Body of pancreas (tissue), 4 donors: ENCODE measurements around the gene RAB10. TPM values are rescaled to one million over a fixed set of nuclear protein-coding genes. Genes with fewer than 3 reads are reported as not detected.

Experiments used
- ATAC-seq: fragments of 150-250 bp; one replicate; pipeline ENCODE4 v1.9.1; 2016
- DNase-seq, 4 donors: peaks; one replicate each; pipeline ENCODE4 v3.0.0-alpha.2; 2019
- H3K27ac ChIP-seq, 4 donors: fragments of 200-600 bp; sonication (generic); 1 replicate in 3 of 4; 2 replicates in 1 of 4; pipeline versions ENCODE4 v1.5.1 to v1.6.1; 2016 to 2019; ENCODE audit warnings: mild to moderate bottlenecking in 1 of 4, mixed read lengths in 1 of 4, moderate library complexity in 1 of 4
- H3K27me3 ChIP-seq, 2 donors: fragments of 200-600 bp; sonication (generic); one replicate each; pipeline ENCODE4 v1.6.0; 2016; ENCODE audit warnings: mild to moderate bottlenecking in 1 of 2
- H3K36me3 ChIP-seq, 2 donors: fragments of 200-600 bp; sonication (generic); replicated peaks in 1 of 2; 2 replicates each; pipeline ENCODE4 v1.5.1; 2016; ENCODE audit warnings: low read depth in 2 of 2; ENCODE audit not compliant: insufficient read depth in 1 of 2
- H3K4me1 ChIP-seq: fragments of 200-600 bp; sonication (generic); one replicate; pipeline ENCODE4 v1.6.0; 2016
- H3K4me3 ChIP-seq, 2 donors: fragments of 200-600 bp; sonication (generic); 1 replicate in 1 of 2; 2 replicates in 1 of 2; pipeline ENCODE4 v1.5.1; 2016 to 2019
- H3K9me3 ChIP-seq, 3 donors: fragments of 200-600 bp; sonication (generic); 1 replicate in 2 of 3; 2 replicates in 1 of 3; pipeline ENCODE4 v1.5.1; 2016
- CTCF ChIP-seq, 7 experiments: fragments of 450-650 bp in 4 of 7; fragments of 200-600 bp in 3 of 7; sonication (generic) in 3 of 7; IDR thresholded peaks; one replicate each; pipeline ENCODE4 v1.5.1; 2016 to 2019; ENCODE audit warnings: antibody characterized with exemption in 7 of 7
- POLR2A ChIP-seq, 3 donors: fragments of 450-650 bp; IDR thresholded peaks; one replicate each; pipeline ENCODE4 v1.6.1; 2016; ENCODE audit warnings: antibody characterized with exemption in 3 of 3, mild to moderate bottlenecking in 2 of 3
- WGBS, 2 donors: methylation state at CpG; one replicate each; pipeline ENCODE4 v1.1.5; 2017; 5-methylcytosine and 5-hydroxymethylcytosine counted together
- intact Hi-C: fragments of 100-400 bp; cut with DNase I; formaldehyde crosslinking; loops from one replicate; pipeline ENCODE4 v1.15.1; 2023
- total RNA-seq, 2 donors: library from RNA; depleted of rRNA; stranded (reverse); fragments of >200 nt; gene quantifications; one replicate each; pipeline ENCODE4 v1.1.0, GENCODE V29; 2016

RAB10 gene
- total RNA-seq, 2 donors from 2014 or later = 41.5 to 115 TPM

- H3K9me3 ChIP-seq = no peaks in the 10 kb centered on the region
- ATAC-seq (no peak), DNase-seq (no peak)
- no peaks in the 10 kb centered on the region for H3K36me3 ChIP-seq
- H3K27me3 ChIP-seq = no peaks in the 10 kb centered on the region
- 96 to 100% methylated on average over 1 of the region's 1 CpG for WGBS, 2 donors
- H3K4me1 ChIP-seq = peaks cover 15% of the 10 kb centered on the region
- H3K27ac ChIP-seq = no peak overlapping the region
- no peak for TF ChIP-seq CTCF (IDR thresholded peaks at IDR 0.05)
- TF ChIP-seq POLR2A (IDR thresholded peaks at IDR 0.05) = no peak
- H3K4me3 ChIP-seq = no peak overlapping the region
- intact Hi-C loops = no loop called here
These were observed 15.8 kb downstream of the RAB10 start for GRCh38 chr2:26049641-26050040.

GRCh38 chr2:26052740-26053139 is 18.9 kb downstream of the RAB10 start:
- H3K9me3 ChIP-seq = no peaks in the 10 kb centered on the region
- no peak overlapping the region for H3K27ac ChIP-seq
- no peaks in the 10 kb centered on the region for H3K27me3 ChIP-seq
- DNase-seq (no peak), ATAC-seq (no peak)
- no peak overlapping the region for H3K4me3 ChIP-seq
- peaks cover 16% of the 10 kb centered on the region for H3K4me1 ChIP-seq
- TF ChIP-seq POLR2A (IDR thresholded peaks at IDR 0.05) = no peak
- TF ChIP-seq CTCF (IDR thresholded peaks at IDR 0.05) = no peak
- no peaks in the 10 kb centered on the region for H3K36me3 ChIP-seq
- intact Hi-C loops = no loop called here

GRCh38 chr2:26054598-26055348 is 20.9 kb downstream of the RAB10 start:
- H3K27me3 ChIP-seq = no peaks in the 10 kb centered on the region
- ATAC-seq = no peak
- no peaks in the 10 kb centered on the region for H3K9me3 ChIP-seq
- no peak overlapping the region for H3K4me3 ChIP-seq
- DNase-seq = no peak
- TF ChIP-seq CTCF (IDR thresholded peaks at IDR 0.05) (no peak), POLR2A (IDR thresholded peaks at IDR 0.05) (no peak)
- WGBS, 2 donors = 65 to 73% methylated on average over 4 of the region's 4 CpGs
- no peak overlapping the region for H3K27ac ChIP-seq
- intact Hi-C loops = no loop called here
- no peaks in the 10 kb centered on the region for H3K36me3 ChIP-seq
- H3K4me1 ChIP-seq = peaks cover 25% of the 10 kb centered on the region

- TF ChIP-seq CTCF (IDR thresholded peaks at IDR 0.05) = no peak
- WGBS, 2 donors = 42 to 43% methylated on average over 4 of the region's 4 CpGs
- intact Hi-C loops = no loop called here
- Histone ChIP-seq H3K36me3 (no peaks in the 10 kb centered on the region), H3K4me3 (no peak overlapping the region), H3K27me3 (no peaks in the 10 kb centered on the region), H3K9me3 (no peaks in the 10 kb centered on the region), H3K4me1 (peaks cover 18% of the 10 kb centered on the region), H3K27ac (no peak overlapping the region)
- DNase-seq = no peak
- ATAC-seq = no peak
These were observed 24.5 kb downstream of the RAB10 start for GRCh38 chr2:26058390-26058789.

GRCh38 chr2:26059542-26059941 is 25.7 kb downstream of the RAB10 start:
- intact Hi-C loops = no loop called here
- no peak for TF ChIP-seq POLR2A (IDR thresholded peaks at IDR 0.05)
- TF ChIP-seq CTCF (IDR thresholded peaks at IDR 0.05) = no peak
- Histone ChIP-seq H3K27me3 (no peaks in the 10 kb centered on the region), H3K4me3 (no peak overlapping the region), H3K9me3 (no peaks in the 10 kb centered on the region), H3K27ac (no peak overlapping the region), H3K36me3 (no peaks in the 10 kb centered on the region), H3K4me1 (peaks cover 12% of the 10 kb centered on the region)
- no peak for ATAC-seq
- no peak for DNase-seq
- WGBS, 2 donors = 59 to 66% methylated on average over 3 of the region's 3 CpGs
